ENCODE measurements around the gene HAGHL.

GRCh38 chr16:752007-752312, 25.1 kb downstream of the HAGHL start:
- TF ChIP-seq TAF1 (conservative IDR thresholded peaks at IDR 0.05) = no peak
- TF ChIP-seq SP1 (IDR thresholded peaks at IDR 0.05) = no peak
- TF ChIP-seq CTCF (IDR thresholded peaks at IDR 0.05; ENCODE audit: low read depth, low read length, missing input control) = no peak
- TF ChIP-seq RAD21 (IDR thresholded peaks at IDR 0.05) = no peak
- TF ChIP-seq ATF3 (IDR thresholded peaks at IDR 0.05) = no peak
- TF ChIP-seq REST (IDR thresholded peaks at IDR 0.05) = no peak
- TF ChIP-seq, protein P1, sequence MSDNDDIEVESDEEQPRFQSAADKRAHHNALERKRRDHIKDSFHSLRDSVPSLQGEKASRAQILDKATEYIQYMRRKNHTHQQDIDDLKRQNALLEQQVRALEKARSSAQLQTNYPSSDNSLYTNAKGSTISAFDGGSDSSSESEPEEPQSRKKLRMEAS (IDR thresholded peaks at IDR 0.05) = no peak
- no peak for TF ChIP-seq YY1 (IDR thresholded peaks at IDR 0.05)
- TF ChIP-seq RXRA (IDR thresholded peaks at IDR 0.05) = no peak
- no peak for TF ChIP-seq ZBTB33 (IDR thresholded peaks at IDR 0.05)
- no peak for TF ChIP-seq FOXA1 (IDR thresholded peaks at IDR 0.05)
- no peak for TF ChIP-seq JUND (IDR thresholded peaks at IDR 0.05)

Data from liver (tissue), 3 donors.